WTC11 (cell line): Measurements from ENCODE around the gene METRN. TPM values are rescaled to one million over a fixed set of nuclear protein-coding genes. Genes with fewer than 3 reads are reported as not detected.

ENCODE experiments used
- ATAC-seq: fragments of 200-7000 bp; cut with Tn5 transposase; 2 replicates; pipeline ENCODE4 v1.10.0; 2021; ENCODE audit warnings: mild to moderate bottlenecking, moderate library complexity
- CTCF ChIA-PET: fragments of 300-600 bp; sonication (Branson Sonifier 250); formaldehyde crosslinking; loops from one replicate; lab custom pipeline; 2021; ENCODE audit warnings: antibody characterized with exemption; lab: Charles Lee
- POLR2A ChIA-PET: fragments of 350-600 bp; sonication (Branson Sonifier 250); formaldehyde crosslinking; loops from one replicate; lab custom pipeline; 2021; ENCODE audit warnings: antibody characterized with exemption; lab: Charles Lee
- DNase-seq: peaks from one replicate; pipeline ENCODE4 v3.0.0; 2021; ENCODE audit warnings: low spot score
- H3K27ac Mint-ChIP-seq: 2 replicates; pipeline ENCODE4 v1.8.0; 2021; ENCODE audit warnings: mixed read lengths
- H3K27me3 Mint-ChIP-seq: 2 replicates; pipeline ENCODE4 v1.8.0; 2021; ENCODE audit warnings: low read depth, mild to moderate bottlenecking, moderate library complexity, mixed read lengths
- H3K36me3 Mint-ChIP-seq: 2 replicates; pipeline ENCODE4 v1.8.0; 2021; ENCODE audit warnings: mixed read lengths
- H3K4me1 Mint-ChIP-seq: 2 replicates; pipeline ENCODE4 v1.8.0; 2022; ENCODE audit warnings: mixed read lengths
- H3K4me3 Mint-ChIP-seq: 2 replicates; pipeline ENCODE4 v1.8.0; 2021; ENCODE audit warnings: mild to moderate bottlenecking, moderate library complexity, mixed read lengths
- H3K9me3 Mint-ChIP-seq: 2 replicates; pipeline ENCODE4 v1.8.0; 2021; ENCODE audit warnings: mixed read lengths
- CREB1 ChIP-seq: sonication (generic); formaldehyde crosslinking; IDR thresholded peaks from 2 replicates; pipeline ENCODE4 v1.8.0; 2023; ENCODE audit warnings: mild to moderate bottlenecking, missing genetic modification reagents
- ELF4 ChIP-seq: sonication (generic); formaldehyde crosslinking; IDR thresholded peaks from 2 replicates; pipeline ENCODE4 v1.8.1; 2022; ENCODE audit warnings: low read depth, mild to moderate bottlenecking, moderate library complexity, missing genetic modification reagents
- JUN ChIP-seq: sonication (generic); formaldehyde crosslinking; IDR thresholded peaks from 2 replicates; pipeline ENCODE4 v1.8.0; 2023; ENCODE audit warnings: mild to moderate bottlenecking, missing genetic modification reagents
- RELA ChIP-seq: sonication (generic); formaldehyde crosslinking; IDR thresholded peaks from 2 replicates; pipeline ENCODE4 v1.8.1; 2022; ENCODE audit warnings: missing genetic modification reagents, mild to moderate bottlenecking, borderline replicate concordance
- RORB ChIP-seq: fragments of 250-450 bp; sonication (Bioruptor Pico); IDR thresholded peaks from 2 replicates; pipeline ENCODE4 v1.9.0; 2021; ENCODE audit warnings: mild to moderate bottlenecking
- SMAD3 ChIP-seq: sonication (generic); formaldehyde crosslinking; IDR thresholded peaks from 2 replicates; pipeline ENCODE4 v1.8.0; 2022; ENCODE audit warnings: missing genetic modification reagents, mild to moderate bottlenecking, borderline replicate concordance
- SMAD4 ChIP-seq: sonication (generic); formaldehyde crosslinking; IDR thresholded peaks from 2 replicates; pipeline ENCODE4 v1.8.0; 2022; ENCODE audit warnings: mild to moderate bottlenecking, missing genetic modification reagents
- SOX15 ChIP-seq: fragments of 250-450 bp; sonication (Bioruptor Pico); IDR thresholded peaks from 2 replicates; pipeline ENCODE4 v1.9.0; 2021; ENCODE audit warnings: mild to moderate bottlenecking
- TCF7 ChIP-seq: sonication (generic); formaldehyde crosslinking; IDR thresholded peaks from 2 replicates; pipeline ENCODE4 v1.8.0; 2022; ENCODE audit warnings: mild to moderate bottlenecking, low read depth, missing genetic modification reagents, moderate library complexity
- TP53 ChIP-seq: sonication (generic); formaldehyde crosslinking; IDR thresholded peaks from 2 replicates; pipeline ENCODE4 v1.8.1; 2023; ENCODE audit warnings: mild to moderate bottlenecking, missing genetic modification reagents
- ZNF219 ChIP-seq: sonication (generic); formaldehyde crosslinking; IDR thresholded peaks from 2 replicates; pipeline ENCODE4 v1.8.0; 2023; ENCODE audit warnings: missing genetic modification reagents, mild to moderate bottlenecking, borderline replicate concordance
- ZNF423 ChIP-seq: fragments of 250-450 bp; sonication (Bioruptor Pico); IDR thresholded peaks from 2 replicates; pipeline ENCODE4 v2.1.2; 2022; ENCODE audit warnings: mild to moderate bottlenecking, moderate library complexity
- ZNF671 ChIP-seq: fragments of 250-450 bp; sonication (Bioruptor Pico); IDR thresholded peaks from 2 replicates; pipeline ENCODE4 v1.8.0; 2021; ENCODE audit warnings: mild to moderate bottlenecking
- total RNA-seq: library from RNA; stranded (reverse); gene quantifications from 3 replicates; pipeline ENCODE4 v1.2.3, GENCODE V29; 2021
- TF ChIP-seq, protein P1 (sequence below): fragments of 250-450 bp; sonication (Bioruptor Pico); IDR thresholded peaks from 2 replicates; pipeline ENCODE4 v2.1.2; 2022; ENCODE audit warnings: mild to moderate bottlenecking, moderate library complexity
- TF ChIP-seq, protein P2 (sequence below): sonication (generic); formaldehyde crosslinking; IDR thresholded peaks from 2 replicates; pipeline ENCODE4 v1.8.0; 2023; ENCODE audit warnings: missing genetic modification reagents, mild to moderate bottlenecking, borderline replicate concordance
- TF ChIP-seq, protein P3 (sequence below): sonication (generic); formaldehyde crosslinking; IDR thresholded peaks from 2 replicates; pipeline ENCODE4 v1.8.0; 2023; ENCODE audit warnings: mild to moderate bottlenecking, missing genetic modification reagents
- TF ChIP-seq, protein P4 (sequence below): sonication (generic); formaldehyde crosslinking; IDR thresholded peaks from 2 replicates; pipeline ENCODE4 v1.8.0; 2022; ENCODE audit warnings: mild to moderate bottlenecking, missing genetic modification reagents
- TF ChIP-seq, protein P5 (sequence below): fragments of 200-600 bp; IDR thresholded peaks from 2 replicates; pipeline ENCODE4 v1.8.0; 2022; ENCODE audit warnings: antibody characterized with exemption

METRN gene
- total RNA-seq, 1 experiment from 2014 or later = 30.9 TPM

DNA sequence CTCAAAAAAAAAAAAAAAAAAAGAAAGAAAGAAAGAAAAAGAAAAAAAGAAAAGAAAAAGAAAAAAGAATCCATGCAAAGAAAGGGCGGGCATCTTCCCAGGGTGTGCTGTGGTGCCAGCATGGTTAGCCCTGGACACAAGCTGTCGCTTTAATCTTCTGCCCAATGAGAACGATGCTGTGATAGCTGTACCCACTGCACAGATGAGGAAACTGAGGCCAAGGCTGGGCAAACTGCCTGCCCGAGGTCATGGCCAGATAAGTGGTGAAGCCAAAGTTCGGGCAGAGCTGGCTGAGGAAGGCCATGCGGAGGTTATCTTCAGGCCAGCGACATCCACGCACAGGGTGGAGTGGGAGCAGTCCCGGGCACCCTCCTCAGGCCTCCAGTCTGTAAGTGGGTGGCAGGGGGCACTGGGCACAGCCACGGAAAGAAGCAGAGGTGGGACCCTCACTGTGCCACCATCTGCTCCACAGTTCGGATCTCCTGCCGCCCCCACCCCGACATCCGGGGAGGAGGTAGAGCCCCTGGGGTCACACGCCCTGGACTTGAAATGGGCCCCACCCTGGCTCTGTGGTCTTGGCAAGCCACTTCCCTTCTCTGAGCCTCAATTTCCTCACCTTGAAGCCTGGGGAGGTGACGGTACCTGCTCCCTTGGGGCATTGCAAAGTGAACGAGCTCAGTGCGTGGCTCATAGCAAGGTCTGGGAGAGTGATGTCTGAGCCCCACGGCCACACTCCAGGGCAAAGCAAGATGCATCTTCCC, 15.8 kb upstream of the METRN start:
- DNase-seq (no peak), ATAC-seq (no peak)
- Mint-ChIP-seq H3K27ac (no peak overlapping the region), H3K27me3 (peaks cover 85% of the 10 kb centered on the region), H3K9me3 (no peaks in the 10 kb centered on the region), H3K36me3 (no peaks in the 10 kb centered on the region), H3K4me3 (no peak overlapping the region), H3K4me1 (peaks cover 4% of the 10 kb centered on the region; the same call in 1 of the 2 replicates)
- TF ChIP-seq RELA (CRISPR knock-in tag) (no peak), ZNF671 (CRISPR knock-in tag) (no peak), ZNF219 (no peak), CREB1 (CRISPR knock-in tag) (no peak), ELF4 (CRISPR knock-in tag) (no peak)
- TF ChIP-seq, protein P1, sequence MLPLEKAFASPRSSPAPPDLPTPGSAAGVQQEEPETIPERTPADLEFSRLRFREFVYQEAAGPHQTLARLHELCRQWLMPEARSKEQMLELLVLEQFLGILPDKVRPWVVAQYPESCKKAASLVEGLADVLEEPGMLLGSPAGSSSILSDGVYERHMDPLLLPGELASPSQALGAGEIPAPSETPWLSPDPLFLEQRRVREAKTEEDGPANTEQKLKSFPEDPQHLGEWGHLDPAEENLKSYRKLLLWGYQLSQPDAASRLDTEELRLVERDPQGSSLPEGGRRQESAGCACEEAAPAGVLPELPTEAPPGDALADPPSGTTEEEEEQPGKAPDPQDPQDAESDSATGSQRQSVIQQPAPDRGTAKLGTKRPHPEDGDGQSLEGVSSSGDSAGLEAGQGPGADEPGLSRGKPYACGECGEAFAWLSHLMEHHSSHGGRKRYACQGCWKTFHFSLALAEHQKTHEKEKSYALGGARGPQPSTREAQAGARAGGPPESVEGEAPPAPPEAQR (CRISPR knock-in tag) = no peak
- TF ChIP-seq, protein P2, sequence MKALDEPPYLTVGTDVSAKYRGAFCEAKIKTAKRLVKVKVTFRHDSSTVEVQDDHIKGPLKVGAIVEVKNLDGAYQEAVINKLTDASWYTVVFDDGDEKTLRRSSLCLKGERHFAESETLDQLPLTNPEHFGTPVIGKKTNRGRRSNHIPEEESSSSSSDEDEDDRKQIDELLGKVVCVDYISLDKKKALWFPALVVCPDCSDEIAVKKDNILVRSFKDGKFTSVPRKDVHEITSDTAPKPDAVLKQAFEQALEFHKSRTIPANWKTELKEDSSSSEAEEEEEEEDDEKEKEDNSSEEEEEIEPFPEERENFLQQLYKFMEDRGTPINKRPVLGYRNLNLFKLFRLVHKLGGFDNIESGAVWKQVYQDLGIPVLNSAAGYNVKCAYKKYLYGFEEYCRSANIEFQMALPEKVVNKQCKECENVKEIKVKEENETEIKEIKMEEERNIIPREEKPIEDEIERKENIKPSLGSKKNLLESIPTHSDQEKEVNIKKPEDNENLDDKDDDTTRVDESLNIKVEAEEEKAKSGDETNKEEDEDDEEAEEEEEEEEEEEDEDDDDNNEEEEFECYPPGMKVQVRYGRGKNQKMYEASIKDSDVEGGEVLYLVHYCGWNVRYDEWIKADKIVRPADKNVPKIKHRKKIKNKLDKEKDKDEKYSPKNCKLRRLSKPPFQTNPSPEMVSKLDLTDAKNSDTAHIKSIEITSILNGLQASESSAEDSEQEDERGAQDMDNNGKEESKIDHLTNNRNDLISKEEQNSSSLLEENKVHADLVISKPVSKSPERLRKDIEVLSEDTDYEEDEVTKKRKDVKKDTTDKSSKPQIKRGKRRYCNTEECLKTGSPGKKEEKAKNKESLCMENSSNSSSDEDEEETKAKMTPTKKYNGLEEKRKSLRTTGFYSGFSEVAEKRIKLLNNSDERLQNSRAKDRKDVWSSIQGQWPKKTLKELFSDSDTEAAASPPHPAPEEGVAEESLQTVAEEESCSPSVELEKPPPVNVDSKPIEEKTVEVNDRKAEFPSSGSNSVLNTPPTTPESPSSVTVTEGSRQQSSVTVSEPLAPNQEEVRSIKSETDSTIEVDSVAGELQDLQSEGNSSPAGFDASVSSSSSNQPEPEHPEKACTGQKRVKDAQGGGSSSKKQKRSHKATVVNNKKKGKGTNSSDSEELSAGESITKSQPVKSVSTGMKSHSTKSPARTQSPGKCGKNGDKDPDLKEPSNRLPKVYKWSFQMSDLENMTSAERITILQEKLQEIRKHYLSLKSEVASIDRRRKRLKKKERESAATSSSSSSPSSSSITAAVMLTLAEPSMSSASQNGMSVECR (CRISPR knock-in tag) = no peak
- POLR2A ChIA-PET = no interaction called here
- CTCF ChIA-PET = no interaction called here

DNA sequence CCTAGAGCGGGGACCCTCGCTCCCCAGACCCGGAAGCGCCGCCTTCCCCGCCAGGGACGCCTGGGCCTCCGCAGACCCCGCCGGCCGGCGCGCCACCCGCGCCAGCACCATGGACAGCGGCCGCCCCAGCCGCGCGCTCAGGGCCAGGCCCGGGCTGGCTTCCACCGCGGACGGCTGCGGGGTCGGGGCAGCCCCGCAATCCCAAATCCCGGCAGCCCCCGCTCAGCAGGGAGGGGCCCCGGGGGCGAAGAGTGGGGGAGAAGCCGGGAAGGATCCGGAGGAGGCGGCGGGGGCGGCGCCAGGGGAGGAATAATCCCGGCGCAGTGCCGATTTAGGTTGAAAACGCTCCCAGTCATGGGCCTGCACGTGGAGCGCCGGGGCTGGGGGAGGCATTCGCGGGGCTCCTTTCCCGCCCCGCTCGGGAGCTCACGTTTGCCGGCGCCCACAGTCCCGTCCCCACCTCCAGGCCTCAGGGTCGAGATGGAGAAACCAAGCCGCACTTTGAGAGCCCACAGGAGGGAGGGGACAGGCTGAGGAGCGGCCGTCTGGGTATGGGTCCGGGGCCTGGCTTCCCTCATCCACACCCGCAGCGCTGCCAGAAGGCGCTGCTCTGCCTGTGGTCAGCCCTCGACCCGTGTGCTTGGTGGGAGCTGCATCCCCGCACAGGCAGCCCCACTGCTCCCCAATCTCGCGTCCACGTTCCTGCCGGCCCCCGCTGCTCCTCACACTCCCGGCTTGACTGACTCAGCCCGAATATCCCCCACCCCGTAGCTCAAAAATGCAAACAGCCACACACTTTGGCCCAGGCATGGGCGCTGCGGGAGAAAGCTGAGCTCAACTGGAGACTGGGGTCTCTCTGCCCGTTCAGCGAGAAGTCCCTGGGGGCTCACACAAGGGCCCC, 14.0 kb upstream of the METRN start:
- no peak overlapping the region for H3K4me3 Mint-ChIP-seq
- peak; percentile 76 for DNase-seq
- ChIA-PET POLR2A (no interaction called here), CTCF (interaction anchor here (0.9 to 4.5 kb wide), 5 partner anchors 11 to 25 kb away, joined by 3 to 25 read pairs (median 5); partner anchors contain the start of genes CCDC78 and METRN)
- H3K4me1 Mint-ChIP-seq = no peaks in the 10 kb centered on the region
- peaks cover 82% of the 10 kb centered on the region for H3K27me3 Mint-ChIP-seq
- no peaks in the 10 kb centered on the region for H3K36me3 Mint-ChIP-seq
- H3K27ac Mint-ChIP-seq = no peak overlapping the region
- ATAC-seq = peak; percentile 72
- H3K9me3 Mint-ChIP-seq = no peaks in the 10 kb centered on the region
- TF ChIP-seq, protein P3, sequence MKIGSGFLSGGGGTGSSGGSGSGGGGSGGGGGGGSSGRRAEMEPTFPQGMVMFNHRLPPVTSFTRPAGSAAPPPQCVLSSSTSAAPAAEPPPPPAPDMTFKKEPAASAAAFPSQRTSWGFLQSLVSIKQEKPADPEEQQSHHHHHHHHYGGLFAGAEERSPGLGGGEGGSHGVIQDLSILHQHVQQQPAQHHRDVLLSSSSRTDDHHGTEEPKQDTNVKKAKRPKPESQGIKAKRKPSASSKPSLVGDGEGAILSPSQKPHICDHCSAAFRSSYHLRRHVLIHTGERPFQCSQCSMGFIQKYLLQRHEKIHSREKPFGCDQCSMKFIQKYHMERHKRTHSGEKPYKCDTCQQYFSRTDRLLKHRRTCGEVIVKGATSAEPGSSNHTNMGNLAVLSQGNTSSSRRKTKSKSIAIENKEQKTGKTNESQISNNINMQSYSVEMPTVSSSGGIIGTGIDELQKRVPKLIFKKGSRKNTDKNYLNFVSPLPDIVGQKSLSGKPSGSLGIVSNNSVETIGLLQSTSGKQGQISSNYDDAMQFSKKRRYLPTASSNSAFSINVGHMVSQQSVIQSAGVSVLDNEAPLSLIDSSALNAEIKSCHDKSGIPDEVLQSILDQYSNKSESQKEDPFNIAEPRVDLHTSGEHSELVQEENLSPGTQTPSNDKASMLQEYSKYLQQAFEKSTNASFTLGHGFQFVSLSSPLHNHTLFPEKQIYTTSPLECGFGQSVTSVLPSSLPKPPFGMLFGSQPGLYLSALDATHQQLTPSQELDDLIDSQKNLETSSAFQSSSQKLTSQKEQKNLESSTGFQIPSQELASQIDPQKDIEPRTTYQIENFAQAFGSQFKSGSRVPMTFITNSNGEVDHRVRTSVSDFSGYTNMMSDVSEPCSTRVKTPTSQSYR (CRISPR knock-in tag) = no peak
- TF ChIP-seq JUN (CRISPR knock-in tag) (peak; percentile 98), TCF7 (peak; percentile 93), SOX15 (CRISPR knock-in tag) (no peak), SMAD3 (CRISPR knock-in tag) (no peak; the same call in 1 of the 2 replicates), ZNF219 (peak; percentile 93), SMAD4 (CRISPR knock-in tag) (peak; percentile 89; the same call in 1 of the 2 replicates), RORB (no peak), ZNF423 (CRISPR knock-in tag) (no peak), TP53 (CRISPR knock-in tag) (peak; percentile 94)
- TF ChIP-seq, protein P4, sequence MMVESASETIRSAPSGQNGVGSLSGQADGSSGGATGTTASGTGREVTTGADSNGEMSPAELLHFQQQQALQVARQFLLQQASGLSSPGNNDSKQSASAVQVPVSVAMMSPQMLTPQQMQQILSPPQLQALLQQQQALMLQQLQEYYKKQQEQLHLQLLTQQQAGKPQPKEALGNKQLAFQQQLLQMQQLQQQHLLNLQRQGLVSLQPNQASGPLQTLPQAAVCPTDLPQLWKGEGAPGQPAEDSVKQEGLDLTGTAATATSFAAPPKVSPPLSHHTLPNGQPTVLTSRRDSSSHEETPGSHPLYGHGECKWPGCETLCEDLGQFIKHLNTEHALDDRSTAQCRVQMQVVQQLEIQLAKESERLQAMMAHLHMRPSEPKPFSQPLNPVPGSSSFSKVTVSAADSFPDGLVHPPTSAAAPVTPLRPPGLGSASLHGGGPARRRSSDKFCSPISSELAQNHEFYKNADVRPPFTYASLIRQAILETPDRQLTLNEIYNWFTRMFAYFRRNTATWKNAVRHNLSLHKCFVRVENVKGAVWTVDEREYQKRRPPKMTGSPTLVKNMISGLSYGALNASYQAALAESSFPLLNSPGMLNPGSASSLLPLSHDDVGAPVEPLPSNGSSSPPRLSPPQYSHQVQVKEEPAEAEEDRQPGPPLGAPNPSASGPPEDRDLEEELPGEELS (CRISPR knock-in tag) = peak; percentile 98
- TF ChIP-seq, protein P5, sequence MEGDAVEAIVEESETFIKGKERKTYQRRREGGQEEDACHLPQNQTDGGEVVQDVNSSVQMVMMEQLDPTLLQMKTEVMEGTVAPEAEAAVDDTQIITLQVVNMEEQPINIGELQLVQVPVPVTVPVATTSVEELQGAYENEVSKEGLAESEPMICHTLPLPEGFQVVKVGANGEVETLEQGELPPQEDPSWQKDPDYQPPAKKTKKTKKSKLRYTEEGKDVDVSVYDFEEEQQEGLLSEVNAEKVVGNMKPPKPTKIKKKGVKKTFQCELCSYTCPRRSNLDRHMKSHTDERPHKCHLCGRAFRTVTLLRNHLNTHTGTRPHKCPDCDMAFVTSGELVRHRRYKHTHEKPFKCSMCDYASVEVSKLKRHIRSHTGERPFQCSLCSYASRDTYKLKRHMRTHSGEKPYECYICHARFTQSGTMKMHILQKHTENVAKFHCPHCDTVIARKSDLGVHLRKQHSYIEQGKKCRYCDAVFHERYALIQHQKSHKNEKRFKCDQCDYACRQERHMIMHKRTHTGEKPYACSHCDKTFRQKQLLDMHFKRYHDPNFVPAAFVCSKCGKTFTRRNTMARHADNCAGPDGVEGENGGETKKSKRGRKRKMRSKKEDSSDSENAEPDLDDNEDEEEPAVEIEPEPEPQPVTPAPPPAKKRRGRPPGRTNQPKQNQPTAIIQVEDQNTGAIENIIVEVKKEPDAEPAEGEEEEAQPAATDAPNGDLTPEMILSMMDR = no peak
